GM19351 (cell line): ENCODE results near the gene SCAF4.

ENCODE experiments used
- ATAC-seq: cut with Tn5 transposase; IDR thresholded peaks from one replicate; pipeline ENCODE4 v1.9.1; 2021; ENCODE audit warnings: mild to moderate bottlenecking, moderate library complexity; ENCODE audit not compliant: unreplicated experiment

Gene SCAF4

DNA sequence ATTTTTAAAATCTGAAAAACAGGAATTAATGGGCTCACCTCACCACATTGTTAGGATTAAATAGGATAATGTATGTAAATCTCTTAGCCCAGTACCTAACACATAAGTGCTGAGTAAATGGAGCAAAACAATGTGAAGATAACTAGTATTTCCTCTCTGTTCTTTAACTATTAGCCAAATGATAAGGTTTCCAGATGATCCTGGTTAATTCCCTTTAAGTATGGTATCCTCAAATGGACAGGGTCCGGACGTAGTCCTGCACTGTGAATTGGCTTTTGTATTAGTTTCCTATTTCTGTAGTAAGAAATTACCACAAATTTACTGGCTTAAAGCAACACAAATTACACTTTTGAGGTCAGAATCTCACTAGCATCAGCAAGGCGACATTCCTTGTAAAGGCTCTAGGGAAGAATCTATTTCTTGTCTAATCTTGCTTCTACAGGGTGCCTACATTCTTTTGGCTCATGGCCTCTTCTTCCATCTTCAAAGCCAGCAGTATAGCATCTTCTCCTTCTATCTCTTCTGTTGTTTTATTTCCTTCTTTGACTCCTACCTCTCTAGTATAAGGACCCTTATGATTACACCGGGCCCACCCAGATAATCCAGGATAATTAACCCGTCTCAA is 17.1 kb downstream of the SCAF4 start:
- ATAC-seq, result no peak

DNA sequence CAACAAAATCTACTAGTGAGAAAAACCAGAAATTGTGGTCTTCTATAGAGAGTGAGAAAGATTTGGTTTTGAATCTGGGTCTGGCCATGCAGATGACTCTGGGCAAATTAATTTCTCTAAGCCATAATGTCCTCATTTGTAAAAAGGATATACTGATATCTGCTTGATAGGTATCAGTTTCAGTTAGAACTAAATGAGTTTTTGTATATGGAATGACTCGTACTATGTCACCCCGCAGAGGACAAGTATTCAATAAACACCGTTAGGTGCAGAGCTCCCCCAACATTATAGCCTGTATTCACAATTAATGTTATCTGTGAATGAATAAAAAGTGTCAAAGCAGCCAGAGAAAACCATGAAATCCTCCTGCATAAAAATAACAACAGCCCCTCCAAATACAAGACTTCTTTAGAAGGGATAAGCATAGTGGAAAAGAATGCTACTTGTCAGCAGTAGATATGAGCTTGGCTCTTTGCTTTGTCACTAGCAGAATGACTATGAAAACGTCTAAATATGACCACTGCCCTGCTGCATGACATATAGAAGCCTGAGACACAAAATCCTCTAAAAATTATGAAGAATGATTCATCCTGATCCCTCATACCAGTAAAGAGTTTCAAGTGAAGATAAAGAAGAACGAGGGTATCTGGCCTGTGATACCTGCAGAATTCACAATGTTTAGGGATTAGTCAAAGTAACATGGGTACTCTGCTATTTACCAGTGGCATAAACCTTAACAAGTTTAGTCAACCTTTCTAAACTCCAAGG is 17.8 kb downstream of the SCAF4 start:
- peak; percentile 74 for ATAC-seq

- ATAC-seq, result no peak
Observed at GRCh38 chr21:31713115-31713514, 18.8 kb downstream of the SCAF4 start.

DNA sequence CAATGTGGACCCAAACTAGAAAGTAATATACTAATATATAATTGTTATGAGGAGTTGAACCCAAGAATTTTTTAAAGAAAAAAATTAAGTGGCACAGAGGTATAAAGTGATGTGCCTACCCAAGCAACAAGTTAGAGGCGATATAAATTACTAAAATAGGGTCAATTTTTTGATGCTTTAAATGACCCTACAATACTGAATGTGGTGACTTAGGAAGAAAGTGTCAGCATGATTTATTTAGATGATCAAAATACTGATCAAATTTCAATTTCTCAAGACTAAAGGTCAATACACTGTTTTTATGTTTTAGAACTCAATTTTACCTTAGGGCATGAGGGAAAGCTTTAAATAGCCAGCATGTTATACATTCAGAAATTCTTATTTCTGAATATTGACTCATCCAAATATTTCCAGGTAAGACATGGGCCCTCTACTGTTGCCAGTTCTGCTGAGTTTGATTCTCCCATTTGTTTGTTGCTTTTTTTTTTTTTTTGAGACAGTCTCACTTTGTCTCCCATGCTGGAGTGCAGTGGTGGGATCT is 20.1 kb downstream of the SCAF4 start:
- ATAC-seq, result no peak

- no peak for ATAC-seq
Observed at GRCh38 chr21:31711326-31711725, 20.6 kb downstream of the SCAF4 start.

GRCh38 chr21:31710586-31710985 is 21.3 kb downstream of the SCAF4 start:
- ATAC-seq, result no peak

DNA sequence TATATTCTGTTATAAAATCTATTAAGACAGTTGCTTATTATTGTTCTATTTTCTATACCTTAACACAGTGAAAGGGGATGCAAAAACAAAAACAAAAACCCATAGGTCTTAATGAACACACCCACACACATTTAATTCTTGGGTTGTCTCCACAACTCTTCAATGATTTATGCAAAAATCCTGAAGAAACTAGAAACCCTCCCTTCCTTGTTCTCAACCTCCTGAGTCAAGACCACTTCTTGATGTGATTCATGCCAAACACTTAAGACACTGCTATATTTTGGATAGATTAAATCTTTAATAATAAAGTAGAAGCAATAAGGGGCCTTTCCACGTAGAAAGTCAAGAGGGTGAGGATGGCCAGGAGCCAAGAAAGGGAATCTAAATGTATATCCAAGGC is 23.4 kb downstream of the SCAF4 start:
- no peak for ATAC-seq

DNA sequence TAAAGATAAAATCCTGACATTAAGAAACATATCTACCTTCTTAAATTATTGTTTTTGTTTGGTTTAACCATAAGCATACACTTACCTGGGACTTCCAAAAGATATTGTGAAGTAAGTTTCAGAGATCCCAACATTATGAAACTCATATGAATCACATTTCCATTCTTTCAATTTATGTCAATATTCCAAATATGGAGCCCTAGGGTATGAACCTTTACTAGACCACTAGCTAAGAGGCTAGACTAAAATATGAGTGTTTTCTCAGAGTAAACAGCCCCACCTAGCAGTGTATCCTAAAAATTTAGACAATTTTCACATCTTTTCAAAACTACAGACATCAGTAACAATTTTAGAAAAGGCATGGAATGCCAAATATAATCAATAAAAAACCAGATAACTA is 24.4 kb downstream of the SCAF4 start:
- no peak for ATAC-seq

DNA sequence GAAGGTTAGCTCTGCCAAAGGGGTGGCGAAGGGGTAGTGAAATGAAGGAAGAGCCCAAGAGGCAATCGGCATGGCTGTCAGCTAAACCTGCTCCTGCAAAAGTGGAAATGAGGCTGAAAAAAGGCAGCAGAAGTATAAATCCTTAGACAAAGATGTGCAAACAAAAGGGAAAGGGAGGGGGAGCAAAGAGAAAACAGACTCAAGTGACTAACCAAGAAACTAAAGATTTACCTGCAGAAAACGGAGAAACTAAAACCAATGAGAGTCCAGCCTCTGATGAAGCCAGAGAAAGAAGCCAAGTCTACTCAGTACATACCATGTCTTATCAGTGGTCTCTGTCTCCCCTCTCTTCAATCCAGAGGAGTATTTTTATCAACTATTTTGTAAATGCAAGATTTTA is 25.4 kb downstream of the SCAF4 start:
- no peak for ATAC-seq

DNA sequence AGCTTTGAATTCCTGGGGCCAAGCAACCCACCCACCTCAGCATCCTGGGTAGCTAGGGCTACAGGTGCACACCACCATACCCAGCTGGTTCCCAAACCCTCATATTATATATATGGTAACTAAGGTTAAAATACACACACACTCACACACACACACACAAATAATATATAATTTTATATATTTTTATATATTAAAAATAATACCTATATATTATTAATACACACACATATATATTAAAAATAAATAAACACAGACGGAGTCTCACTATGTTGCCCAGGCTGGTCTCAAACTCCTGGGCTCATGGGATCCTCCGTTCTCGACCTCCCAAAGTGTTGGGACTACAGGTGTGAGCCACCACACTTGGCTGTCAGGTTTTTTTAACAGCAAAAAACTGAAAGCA is 31.9 kb downstream of the SCAF4 start:
- ATAC-seq, result no peak

DNA sequence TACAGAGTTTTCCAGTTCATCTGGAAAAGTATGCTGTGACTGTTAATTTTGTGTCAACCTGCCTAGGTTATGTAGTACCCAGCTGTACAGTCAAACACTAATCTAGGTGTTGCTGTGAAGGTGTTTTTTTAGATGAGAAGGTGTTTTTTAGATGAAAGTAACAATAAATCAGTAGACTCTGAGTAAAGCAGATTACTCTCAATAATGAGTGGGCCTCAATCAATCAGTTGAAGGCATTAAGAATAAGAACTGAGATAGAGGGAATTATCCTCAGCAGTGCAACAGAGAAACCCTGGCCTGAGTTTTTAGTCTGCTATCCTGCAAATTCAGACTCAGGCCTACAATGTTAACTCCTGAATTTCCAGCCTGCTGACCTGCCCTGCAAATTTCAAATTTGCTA is 33.5 kb downstream of the SCAF4 start:
- no peak for ATAC-seq

GRCh38 chr21:31696424-31696823 is 35.5 kb downstream of the SCAF4 start:
- ATAC-seq, result no peak

DNA sequence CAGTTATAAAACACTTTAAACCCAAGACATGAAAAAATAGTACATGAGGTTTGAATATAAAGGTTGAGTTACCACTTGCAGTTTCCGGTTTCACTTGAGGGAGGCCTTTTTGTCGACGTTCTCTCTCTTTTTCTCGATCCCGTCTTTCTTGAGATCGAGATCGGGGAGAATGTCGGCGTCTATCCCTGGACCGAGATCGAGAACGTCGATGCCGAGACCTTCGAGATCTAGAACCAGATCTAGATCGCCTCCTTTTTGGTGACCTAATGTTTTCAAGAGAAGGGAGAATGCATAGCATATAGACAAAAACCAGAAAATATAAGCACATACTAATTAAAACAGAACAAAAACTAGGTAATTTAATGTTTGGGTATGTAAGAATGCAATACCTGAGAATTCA is 38.7 kb downstream of the SCAF4 start:
- ATAC-seq, result no peak

- ATAC-seq, result no peak
Observed at GRCh38 chr21:31688603-31689368, 43.1 kb downstream of the SCAF4 start.

- ATAC-seq, result no peak
Observed at GRCh38 chr21:31687108-31687507, 44.8 kb downstream of the SCAF4 start.

GRCh38 chr21:31686272-31686915 is 45.5 kb downstream of the SCAF4 start:
- no peak for ATAC-seq

- ATAC-seq, result no peak
Observed at GRCh38 chr21:31684918-31685317, 47.0 kb downstream of the SCAF4 start.

GRCh38 chr21:31683029-31683428 is 48.9 kb downstream of the SCAF4 start:
- no peak for ATAC-seq

GRCh38 chr21:31682620-31683019 is 49.3 kb downstream of the SCAF4 start:
- ATAC-seq, result no peak

GRCh38 chr21:31678478-31678877 is 53.4 kb downstream of the SCAF4 start:
- no peak for ATAC-seq

GRCh38 chr21:31677047-31677446 is 54.9 kb downstream of the SCAF4 start:
- ATAC-seq, result no peak
